ENCODE data around the gene KIAA0513. TPM values are rescaled to one million over a fixed set of nuclear protein-coding genes. Genes with fewer than 3 reads are reported as not detected.

KIAA0513 gene, protein sequence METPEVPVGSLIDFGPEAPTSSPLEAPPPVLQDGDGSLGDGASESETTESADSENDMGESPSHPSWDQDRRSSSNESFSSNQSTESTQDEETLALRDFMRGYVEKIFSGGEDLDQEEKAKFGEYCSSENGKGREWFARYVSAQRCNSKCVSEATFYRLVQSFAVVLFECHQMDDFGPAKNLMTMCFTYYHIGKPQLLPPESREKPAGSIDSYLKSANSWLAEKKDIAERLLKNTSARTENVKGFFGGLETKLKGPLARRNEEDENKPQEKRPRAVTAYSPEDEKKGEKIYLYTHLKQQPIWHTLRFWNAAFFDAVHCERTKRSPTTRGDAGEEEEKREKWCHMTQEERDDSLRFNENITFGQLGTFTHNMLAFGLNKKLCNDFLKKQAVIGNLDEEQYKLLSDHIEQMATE
- total RNA-seq (2022; extraction: Qiagen RNA extraction; ENCODE audit: low read depth) = 1.4 to 2.0 TPM (median 1.9 TPM) in 5 replicates

DNA sequence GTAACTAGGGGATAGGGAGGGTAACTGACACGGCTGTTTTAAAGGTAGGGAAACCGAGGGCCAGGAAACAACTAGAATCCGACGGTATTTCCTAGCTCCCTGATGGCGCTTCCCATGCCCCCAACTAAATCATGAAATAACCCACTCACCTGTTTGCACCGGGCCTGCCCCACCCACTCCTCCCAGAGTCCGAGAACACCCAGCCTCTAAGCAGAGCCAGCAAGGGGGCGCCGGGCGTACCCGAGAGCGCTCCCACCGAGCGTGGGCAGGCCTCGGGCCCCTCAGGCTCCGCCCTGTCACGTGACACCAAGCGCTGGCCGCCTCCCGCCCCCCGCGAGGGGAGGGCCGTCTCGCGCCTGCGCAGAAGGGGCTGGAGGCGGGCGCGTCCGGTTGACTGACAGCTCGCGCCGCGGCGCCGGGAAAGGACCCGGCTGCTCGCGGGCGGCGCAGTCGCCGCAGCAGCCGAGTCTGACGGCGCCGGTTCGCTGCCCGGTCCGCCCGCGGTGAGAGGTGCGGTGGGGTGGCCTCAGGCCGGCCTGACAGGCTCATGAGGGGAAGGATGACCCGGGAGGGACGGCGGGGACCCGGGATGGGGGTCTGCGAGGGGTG lies at the start of gene KIAA0513:
Gene KIAA0513, plus strand, starts transcription at position 447 of the 609 bp plus-strand sequence. CDS start 39,277 bp downstream, outside the sequence.

DNA sequence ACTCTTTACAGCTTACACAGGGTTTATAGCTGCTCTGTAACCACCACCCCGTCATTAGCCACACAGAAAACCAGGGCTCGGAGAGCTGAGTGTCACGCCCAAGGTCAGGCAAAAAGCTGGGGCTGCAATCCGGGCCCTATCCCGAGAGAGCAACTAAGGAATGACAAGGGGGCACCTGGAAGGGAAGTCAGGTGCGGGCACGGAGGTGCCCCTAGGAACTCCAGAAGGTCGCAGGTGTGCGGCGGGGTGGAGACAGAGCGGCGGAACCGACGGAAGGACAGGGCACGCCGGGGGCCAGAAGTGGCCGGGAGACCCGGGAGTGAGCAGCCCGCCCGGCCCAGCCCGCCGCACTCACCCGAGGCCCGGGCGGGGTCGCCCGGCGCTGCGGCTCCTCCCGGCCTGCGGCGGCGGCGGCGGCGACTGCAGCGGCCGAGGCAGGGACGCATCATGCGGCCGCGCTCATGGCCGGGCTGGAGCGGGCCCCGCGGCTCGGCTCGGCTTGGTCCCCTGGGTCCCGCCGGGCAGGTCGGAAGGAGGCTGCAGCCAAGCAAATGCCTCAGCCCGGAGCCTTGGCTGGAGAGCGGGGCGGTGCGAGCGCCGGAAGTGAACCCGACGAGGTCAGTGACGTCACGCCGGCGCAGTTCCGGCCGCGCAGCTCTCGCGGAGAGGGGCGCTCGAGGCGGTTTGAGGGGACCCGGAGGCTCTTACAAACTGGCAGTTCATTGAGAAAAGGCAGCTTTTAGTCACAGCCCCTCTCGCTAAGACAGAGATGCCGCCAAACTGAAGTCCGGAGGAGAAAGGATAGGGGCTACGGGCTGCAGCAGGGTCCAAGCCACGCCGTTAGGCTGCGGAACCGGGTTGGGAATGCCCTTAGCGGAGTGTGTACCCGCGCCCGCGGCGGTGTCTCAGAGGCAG lies 16.4 kb upstream of the KIAA0513 start, which contains the start of gene ZDHHC7:
Gene ZDHHC7, minus strand, starts transcription at position 605 of the 915 bp plus-strand sequence. CDS start 20,917 bp downstream, outside the sequence.

DNA sequence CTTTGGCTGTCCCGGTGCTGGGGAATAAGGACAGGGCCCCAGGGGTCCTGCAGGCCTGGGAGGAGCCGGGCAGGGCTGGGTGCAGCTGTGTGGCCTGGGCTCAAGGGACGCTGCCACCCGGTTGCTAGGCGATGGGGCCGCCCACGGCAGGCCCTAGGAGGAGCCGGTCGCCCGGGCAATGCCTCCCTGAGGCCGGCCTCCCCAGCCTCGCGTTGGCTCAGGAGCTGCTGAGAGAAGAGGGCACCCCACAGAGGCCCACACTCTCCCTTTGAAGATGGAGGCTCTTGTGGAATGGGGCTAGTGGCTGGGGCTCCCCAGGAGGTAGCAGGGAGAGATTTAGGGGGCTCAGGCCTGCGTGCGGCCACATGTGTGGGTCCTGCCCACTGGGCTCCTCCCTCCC lies 84.8 kb downstream of the KIAA0513 start, which contains the start of gene CIBAR2:
Gene CIBAR2, minus strand, starts transcription at position 109 of the 400 bp plus-strand sequence. CDS start 120 bp downstream, outside the sequence.

Other genes with a start within 250 kb of the KIAA0513 start
- gene CRISPLD2, start 207.8 kb upstream of the KIAA0513 start, total RNA-seq (2022; extraction: Qiagen RNA extraction; ENCODE audit: low read depth) = 2.6 to 4.0 TPM (median 3.8 TPM) in 5 replicates
- gene ZDHHC7, start 16.3 kb upstream of the KIAA0513 start, total RNA-seq (2022; extraction: Qiagen RNA extraction; ENCODE audit: low read depth) = 57.1 to 68.0 TPM (median 64.1 TPM) in 5 replicates
- not detected in 5 replicates for gene CIBAR2, start 84.7 kb downstream of the KIAA0513 start, total RNA-seq (2022; extraction: Qiagen RNA extraction; ENCODE audit: low read depth)